ENCODE data around the gene ERCC6L2.

The ERCC6L2 gene

DNA sequence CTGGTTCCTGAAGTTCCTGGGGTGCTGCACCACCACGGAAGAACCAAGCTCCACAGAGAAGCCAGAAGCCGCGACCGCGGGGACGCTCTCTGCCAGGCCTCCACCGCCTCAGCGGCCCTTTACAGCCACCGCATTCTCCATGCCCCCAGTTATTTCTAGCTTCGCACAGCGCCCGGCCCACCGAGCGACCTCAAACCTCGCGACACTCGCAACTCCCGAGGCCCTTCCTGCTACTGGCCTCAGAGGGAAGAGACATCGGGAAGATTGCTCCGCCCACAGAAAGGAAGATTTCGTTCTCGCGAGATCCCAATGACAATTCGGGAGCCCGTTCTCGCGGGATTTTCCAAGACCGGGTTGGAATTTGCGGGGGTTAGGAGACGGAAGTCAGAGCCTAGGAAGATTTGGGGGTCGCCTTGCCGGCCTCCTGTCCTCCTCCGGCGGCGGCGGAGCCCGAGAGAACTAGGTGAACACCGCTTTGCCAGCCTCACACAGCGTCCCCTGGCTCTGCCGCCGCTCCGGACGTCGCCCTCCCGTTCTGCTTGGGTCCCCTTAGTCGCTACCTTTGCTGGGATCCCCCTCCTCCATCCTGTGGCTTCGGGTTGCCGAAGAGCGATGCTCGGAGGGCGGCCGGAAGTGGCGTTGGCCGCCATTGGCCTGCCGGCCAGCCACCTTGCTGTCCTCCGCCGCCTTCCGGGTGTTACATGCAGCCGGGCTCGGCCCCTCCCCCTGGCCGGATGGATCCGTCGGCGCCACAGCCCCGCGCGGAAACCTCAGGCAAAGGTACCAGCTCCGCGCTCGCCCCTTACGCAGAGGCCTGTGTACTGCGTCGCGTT lies at the start of gene ERCC6L2:
Gene ERCC6L2, plus strand, starts transcription at position 387 of the 833 bp plus-strand sequence. Its CDS starts 348 bp downstream, at position 735.
- peak; percentile 75 to 89 (median 85) for DNase-seq (ENCODE audit: low read depth in 4 of 4, low spot score in 1 of 4)

- DNase-seq (ENCODE audit: low read depth in 4 of 4, low spot score in 1 of 4), result no peak
Observed at GRCh38 chr9:95826183-95826838, 49.2 kb upstream of the ERCC6L2 start.

- no peak for DNase-seq (ENCODE audit: low read depth in 4 of 4, low spot score in 1 of 4)
Observed at GRCh38 chr9:95830768-95831167, 44.7 kb upstream of the ERCC6L2 start.

DNA sequence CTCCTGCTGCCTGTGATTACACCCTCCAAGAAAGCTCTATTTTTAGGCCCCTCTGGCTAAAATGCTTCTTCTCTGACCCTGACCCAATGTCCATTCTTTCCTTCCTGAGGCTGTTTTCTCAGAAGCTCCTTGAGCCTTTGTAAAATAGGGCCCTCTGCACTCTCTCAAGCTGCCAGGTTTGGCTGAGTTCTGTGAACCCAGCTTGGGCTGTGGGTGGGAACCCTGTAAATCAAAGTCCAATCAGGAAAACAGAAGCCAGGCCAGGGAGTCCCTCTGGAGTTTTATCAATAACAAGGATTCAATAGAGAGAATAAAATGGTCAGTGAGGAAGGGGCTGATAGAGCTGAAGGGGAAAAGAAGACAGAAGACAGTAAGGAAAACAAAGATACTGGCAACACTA lies 43.7 kb upstream of the ERCC6L2 start:
- no peak for DNase-seq (ENCODE audit: low read depth in 4 of 4, low spot score in 1 of 4)

GRCh38 chr9:95833546-95834178 lies 41.8 kb upstream of the ERCC6L2 start:
- no peak for DNase-seq (ENCODE audit: low read depth in 4 of 4, low spot score in 1 of 4)

- DNase-seq (ENCODE audit: low read depth in 4 of 4, low spot score in 1 of 4), result no peak
Observed at GRCh38 chr9:95834281-95834907, 41.1 kb upstream of the ERCC6L2 start.

DNA sequence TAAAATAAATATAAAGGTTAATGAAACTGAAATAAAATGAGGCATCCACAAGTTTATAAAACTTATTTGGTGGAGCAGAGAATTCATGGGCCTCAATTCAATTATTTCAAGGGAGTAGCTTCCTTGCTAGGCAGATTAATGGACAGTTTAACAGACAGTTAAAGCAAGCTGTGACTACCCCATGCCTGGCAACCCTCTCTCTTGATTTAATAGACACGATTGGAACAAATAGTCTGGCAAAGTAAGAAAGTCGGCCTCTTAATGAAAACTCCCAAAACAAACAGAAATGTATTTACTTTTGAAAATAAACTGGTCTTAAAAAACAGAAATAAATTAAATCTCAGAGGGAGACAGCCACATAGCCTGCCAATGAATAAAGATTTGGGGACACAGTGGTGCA lies 40.1 kb upstream of the ERCC6L2 start:
- DNase-seq (ENCODE audit: low read depth in 4 of 4, low spot score in 1 of 4), result no peak

DNA sequence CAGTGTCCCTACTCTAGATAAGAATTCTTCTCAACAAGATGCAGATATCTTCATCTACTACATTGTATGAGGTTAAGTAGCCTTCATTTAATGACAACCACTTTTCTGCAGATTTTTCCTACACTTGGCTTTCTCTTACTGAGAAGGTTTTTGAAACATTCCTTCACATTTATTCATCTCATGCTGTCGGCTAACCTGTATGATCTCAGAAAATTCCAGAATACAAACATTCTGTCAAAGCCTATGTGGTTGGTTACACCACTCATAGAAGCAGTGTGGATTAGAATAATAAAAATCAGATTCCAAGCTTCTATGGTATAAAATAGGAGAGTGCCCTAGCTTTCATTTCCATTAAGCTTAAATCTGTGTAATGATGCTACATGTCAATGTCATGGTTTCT lies 39.4 kb upstream of the ERCC6L2 start:
- DNase-seq (ENCODE audit: low read depth in 4 of 4, low spot score in 1 of 4), result no peak

DNA sequence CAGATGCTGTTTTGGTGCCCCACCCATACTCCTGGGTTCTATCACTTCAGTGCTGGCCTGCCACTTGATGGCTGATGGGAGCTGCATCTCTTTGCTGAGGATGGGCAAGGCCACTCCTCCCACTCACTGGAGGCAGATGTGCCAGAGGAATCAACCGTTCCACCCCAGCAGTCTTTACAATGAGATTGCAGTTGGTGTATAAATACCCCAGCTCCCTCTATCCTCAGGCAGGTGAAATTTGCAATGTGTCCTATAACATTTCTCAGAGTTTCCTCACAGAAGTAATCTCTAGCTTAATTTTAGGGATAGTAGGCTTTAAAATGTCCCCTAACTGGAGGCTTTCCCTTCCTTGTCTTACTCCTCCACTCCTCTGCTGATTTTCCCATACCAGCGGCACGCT lies 36.5 kb upstream of the ERCC6L2 start:
- DNase-seq (ENCODE audit: low read depth in 4 of 4, low spot score in 1 of 4), result no peak

GRCh38 chr9:95840074-95840473 lies 35.4 kb upstream of the ERCC6L2 start:
- no peak for DNase-seq (ENCODE audit: low read depth in 4 of 4, low spot score in 1 of 4)

DNA sequence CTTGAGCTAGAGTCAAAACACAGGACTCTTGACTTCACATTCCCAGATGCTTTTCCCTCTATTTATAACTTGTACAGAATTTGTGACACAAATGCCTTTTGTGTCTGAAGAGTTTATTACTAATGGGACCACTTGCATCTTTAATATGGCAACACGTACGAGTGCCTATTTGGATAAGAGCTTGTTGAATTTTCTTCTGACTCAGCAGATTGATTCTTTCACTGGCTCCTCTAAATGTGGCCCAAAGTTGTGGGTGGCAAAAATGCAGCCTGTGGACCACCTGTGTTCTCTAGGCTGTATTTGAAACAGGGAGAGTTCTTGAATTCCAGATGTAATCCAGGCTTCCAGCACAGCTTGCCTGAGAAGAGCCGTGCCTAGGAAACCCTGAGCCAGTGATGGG lies 34.1 kb upstream of the ERCC6L2 start:
- DNase-seq (ENCODE audit: low read depth in 4 of 4, low spot score in 1 of 4), result no peak

DNA sequence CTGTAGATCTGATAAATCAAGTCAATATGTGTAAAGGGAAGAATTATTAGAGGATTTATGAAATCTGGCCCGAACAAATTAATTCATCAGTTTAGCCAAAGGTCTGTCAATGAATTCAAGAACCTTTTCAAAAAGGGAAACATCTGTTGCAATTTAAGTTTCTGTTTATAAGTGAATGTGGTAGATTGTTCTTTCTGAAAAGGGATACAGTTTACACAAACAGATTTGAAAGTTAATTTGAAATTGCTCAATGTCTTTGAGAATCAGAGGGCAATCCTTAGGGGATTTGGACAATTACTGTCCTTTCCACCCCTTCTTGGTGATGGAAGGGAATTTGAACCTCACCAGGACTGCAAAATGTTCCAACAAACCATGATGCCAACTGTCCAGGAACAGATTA lies 29.7 kb upstream of the ERCC6L2 start:
- DNase-seq (ENCODE audit: low read depth in 4 of 4, low spot score in 1 of 4), result no peak

DNA sequence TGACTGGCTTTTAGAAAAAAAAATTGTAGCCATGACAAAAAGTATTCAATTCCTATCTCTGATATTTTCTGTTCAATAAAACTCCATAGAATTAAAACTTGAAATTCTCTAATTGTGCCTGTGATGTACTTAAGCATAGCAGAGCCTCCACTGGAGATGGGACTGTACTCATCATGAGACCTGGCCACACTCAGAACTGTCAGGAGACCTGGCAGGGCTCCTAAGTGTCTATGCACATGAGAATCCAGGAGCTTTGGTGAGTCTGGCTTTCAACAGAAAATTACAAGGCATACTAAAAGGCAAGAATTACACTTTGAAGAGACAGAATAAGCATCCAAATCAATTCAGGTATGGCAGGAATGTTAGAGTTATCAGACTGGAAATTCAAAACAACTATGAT lies 26.7 kb upstream of the ERCC6L2 start:
- DNase-seq (ENCODE audit: low read depth in 4 of 4, low spot score in 1 of 4), result no peak

DNA sequence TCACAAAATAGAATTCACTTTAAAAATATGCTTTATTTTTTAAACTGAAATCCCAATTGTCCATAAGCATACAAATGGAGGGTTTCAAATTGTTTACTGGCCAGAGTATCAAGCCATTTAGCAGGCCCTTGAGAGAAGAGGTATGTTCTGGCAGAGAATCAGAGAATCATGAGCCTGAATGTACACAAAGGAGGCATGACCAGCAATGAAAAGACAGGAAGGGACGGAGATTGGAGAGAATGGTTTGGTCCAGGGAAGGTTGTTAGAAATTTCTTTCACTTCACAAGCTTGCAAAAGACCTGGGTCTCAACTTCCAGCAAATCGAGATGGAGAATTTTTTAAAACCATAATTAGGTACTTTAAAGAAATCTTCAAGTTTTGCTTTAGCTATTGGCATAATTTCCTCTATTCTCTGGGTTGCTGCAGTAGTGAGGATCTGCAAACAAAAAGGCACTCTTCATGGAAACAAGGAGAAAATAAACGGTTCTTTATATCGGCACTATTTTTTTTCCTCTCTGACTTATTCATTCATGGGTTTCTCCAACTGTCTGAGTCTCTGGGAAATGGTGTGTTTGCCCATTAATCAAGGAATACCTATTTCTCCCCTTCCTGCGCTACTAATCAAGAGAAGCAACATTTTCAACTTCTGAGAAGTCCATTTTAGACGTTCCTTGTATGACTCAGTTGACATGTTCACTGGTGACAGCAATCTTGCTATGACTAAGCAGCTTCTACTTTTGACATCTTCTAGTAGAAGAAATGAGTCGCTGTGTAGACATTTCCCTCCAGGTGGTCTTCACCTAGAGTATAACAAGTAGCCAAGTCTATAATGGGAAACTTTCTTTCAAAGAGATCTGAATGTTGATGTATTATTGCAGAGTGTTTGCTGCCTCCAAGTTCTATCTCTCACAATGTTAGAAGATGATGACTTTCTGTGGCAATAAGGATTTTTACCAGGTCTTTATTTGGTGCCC lies 23.1 kb upstream of the ERCC6L2 start:
- no peak for DNase-seq (ENCODE audit: low read depth in 4 of 4, low spot score in 1 of 4)

DNA sequence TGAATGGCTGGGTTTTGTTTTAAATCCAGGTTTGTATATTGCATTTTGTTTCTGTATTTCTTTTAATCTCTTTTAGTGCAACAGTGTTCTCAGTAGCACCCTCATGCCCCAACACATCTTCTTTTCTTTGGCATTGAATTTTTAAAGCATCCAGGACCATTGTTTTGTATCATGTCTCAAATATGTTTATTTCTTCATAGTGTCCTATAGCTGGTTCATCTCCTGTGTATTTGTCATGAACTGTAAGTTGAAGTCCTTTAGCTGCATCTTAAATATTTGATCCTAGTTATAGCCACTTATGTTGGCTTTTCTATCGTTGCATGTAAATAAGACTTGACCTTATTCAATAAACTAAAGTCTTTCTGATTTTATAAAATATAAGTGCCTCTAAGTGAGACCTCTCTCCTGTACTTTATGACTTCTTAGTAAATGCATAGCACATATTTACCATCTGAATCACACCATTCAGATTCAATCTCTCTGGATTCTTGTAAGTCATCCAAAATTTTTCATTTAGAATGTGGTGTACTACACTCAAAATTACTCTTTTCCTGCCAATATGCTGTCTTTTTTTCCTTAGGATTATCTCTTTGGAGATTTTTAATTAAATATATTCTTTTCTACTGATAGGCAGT lies 21.0 kb upstream of the ERCC6L2 start:
- no peak for DNase-seq (ENCODE audit: low read depth in 4 of 4, low spot score in 1 of 4)

- no peak for DNase-seq (ENCODE audit: low read depth in 4 of 4, low spot score in 1 of 4)
Observed at GRCh38 chr9:95855961-95856360, 19.5 kb upstream of the ERCC6L2 start.

- DNase-seq (ENCODE audit: low read depth in 4 of 4, low spot score in 1 of 4), result no peak
Observed at GRCh38 chr9:95857124-95857523, 18.4 kb upstream of the ERCC6L2 start.

DNA sequence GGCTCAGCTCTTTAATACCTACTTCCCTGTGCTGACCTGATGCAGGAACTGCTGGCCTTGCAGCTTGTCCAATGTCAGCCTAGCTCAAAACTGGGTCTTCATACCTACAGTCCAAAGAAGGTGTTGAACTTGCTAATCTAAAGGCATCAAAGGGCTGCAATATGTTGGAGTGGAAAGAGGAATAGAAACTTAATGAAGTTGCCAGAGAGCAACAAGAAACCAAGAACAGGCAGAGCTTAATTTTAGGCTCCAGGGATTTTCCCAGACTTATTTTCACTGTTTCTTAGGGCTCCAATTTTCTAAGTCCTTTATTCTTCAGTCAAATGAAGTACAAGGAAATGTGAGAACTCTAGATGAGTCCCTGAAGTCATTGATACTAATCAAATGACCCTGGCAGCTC lies 17.6 kb upstream of the ERCC6L2 start:
- DNase-seq (ENCODE audit: low read depth in 4 of 4, low spot score in 1 of 4), result no peak

DNA sequence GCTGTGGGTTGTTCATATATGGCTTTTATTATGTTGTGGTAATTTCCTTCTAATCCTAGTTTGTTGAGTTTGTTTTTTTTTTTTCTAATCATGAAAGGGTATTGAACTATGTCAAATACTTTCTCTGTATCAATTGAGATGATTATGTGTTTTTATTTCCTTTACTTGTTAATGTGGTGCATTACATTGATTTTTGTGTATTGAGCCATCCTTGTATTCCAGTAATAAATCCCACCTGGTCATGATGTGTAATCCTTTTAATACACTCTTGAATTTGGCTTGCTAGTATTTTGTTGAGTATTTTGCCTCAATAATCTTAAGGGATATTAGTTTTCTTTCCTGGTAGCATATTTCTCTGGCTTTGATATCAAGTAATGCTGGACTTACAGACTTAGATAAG lies 13.1 kb upstream of the ERCC6L2 start:
- DNase-seq (ENCODE audit: low read depth in 4 of 4, low spot score in 1 of 4), result no peak
